Mesendoderm (in vitro differentiated cells): ENCODE measurements around the gene FNDC3B.

Experiments
- DNase-seq: peaks from one replicate; pipeline ENCODE4 v3.0.0; 2013
- H2AK5ac ChIP-seq: 2 replicates; pipeline ENCODE4 v1.6.1; 2013; ENCODE audit warnings: low read length, inconsistent platforms
- H2BK120ac ChIP-seq: 2 replicates; pipeline ENCODE4 v1.6.1; 2013; ENCODE audit warnings: low read depth, mild to moderate bottlenecking, low read length, moderate library complexity, mixed read lengths
- H2BK15ac ChIP-seq: replicated peaks from 2 replicates; pipeline ENCODE4 v1.6.1; 2013; ENCODE audit warnings: low read depth, mild to moderate bottlenecking, moderate library complexity
- H2BK5ac ChIP-seq: 2 replicates; pipeline ENCODE4 v1.6.1; 2013; ENCODE audit warnings: low read length, inconsistent platforms
- H3K18ac ChIP-seq: 2 replicates; pipeline ENCODE4 v1.6.1; 2013; ENCODE audit warnings: mild to moderate bottlenecking, low read length, mixed read lengths
- H3K23ac ChIP-seq: one replicate; pipeline ENCODE4 v1.6.1; 2013; ENCODE audit warnings: low read length
- H3K27ac ChIP-seq: 2 replicates; pipeline ENCODE4 v1.5.1; 2013; ENCODE audit warnings: low read depth, mild to moderate bottlenecking, inconsistent platforms, low read length, moderate library complexity
- H3K27me3 ChIP-seq: 2 replicates; pipeline ENCODE4 v1.6.1; 2013; ENCODE audit warnings: low read length, control low read depth, mild to moderate bottlenecking, inconsistent platforms; ENCODE audit not compliant: insufficient read depth, poor library complexity
- H3K36me3 ChIP-seq: 2 replicates; pipeline ENCODE4 v1.6.1; 2013; ENCODE audit warnings: low read length, inconsistent platforms; ENCODE audit not compliant: control insufficient read depth, insufficient read depth
- H3K4ac ChIP-seq: one replicate; pipeline ENCODE4 v1.6.1; 2013; ENCODE audit warnings: low read depth, mild to moderate bottlenecking, low read length, moderate library complexity
- H3K4me1 ChIP-seq: 2 replicates; pipeline ENCODE4 v1.6.1; 2013; ENCODE audit warnings: low read depth, low read length, inconsistent platforms; ENCODE audit not compliant: control insufficient read depth
- H3K4me2 ChIP-seq: 2 replicates; pipeline ENCODE4 v1.6.1; 2013; ENCODE audit warnings: low read length
- H3K4me3 ChIP-seq: 2 replicates; pipeline ENCODE4 v1.5.1; 2013; ENCODE audit warnings: mild to moderate bottlenecking, low read length
- H3K56ac ChIP-seq: one replicate; pipeline ENCODE4 v1.6.1; 2013; ENCODE audit warnings: low read length
- H3K79me1 ChIP-seq: 2 replicates; pipeline ENCODE4 v1.6.1; 2013; ENCODE audit warnings: low read length, inconsistent platforms
- H3K79me2 ChIP-seq: 2 replicates; pipeline ENCODE4 v1.6.1; 2013; ENCODE audit warnings: mild to moderate bottlenecking, low read length; ENCODE audit not compliant: control insufficient read depth, insufficient read depth
- H3K9ac ChIP-seq: 2 replicates; pipeline ENCODE4 v1.6.1; 2013; ENCODE audit warnings: low read length, inconsistent platforms
- H4K5ac ChIP-seq: one replicate; pipeline ENCODE4 v1.6.1; 2013; ENCODE audit warnings: low read length
- H4K8ac ChIP-seq: one replicate; pipeline ENCODE4 v1.6.1; 2013; ENCODE audit warnings: low read depth, mild to moderate bottlenecking, control low read depth, low read length, moderate library complexity
- WGBS: extraction: QIAGEN DNeasy Blood & Tissue Kit; methylation state at CpG from one replicate; pipeline ENCODE4 v1.1.7; 2013; ENCODE audit warnings: low lambda C conversion rate, missing lambda C conversion rate; ENCODE audit not compliant: insufficient coverage; ENCODE audit errors: extremely low coverage; 5-methylcytosine and 5-hydroxymethylcytosine counted together

FNDC3B gene

DNA sequence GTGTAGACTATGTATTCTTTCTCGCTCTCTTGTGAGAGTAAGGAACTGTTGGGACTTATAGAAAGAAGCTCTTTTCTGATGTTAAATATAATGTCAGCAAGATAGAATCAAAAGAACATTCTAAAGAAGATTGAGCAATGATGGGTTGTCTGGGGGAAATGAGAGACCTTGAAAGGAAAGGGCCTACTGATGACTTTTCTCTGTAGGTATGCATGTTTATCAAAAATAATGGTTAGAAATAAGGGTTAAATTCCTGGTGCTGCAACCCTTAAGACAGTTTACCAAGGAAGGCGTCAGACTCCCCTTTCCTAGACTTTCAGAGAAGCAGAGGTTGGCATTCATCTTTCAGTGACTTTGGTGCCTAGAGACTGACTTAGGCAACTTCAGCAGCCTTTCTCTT, 339.1 kb downstream of the FNDC3B start:
- Histone ChIP-seq H4K5ac (no peak overlapping the region), H3K4me1 (no peaks in the 10 kb centered on the region), H3K23ac (no peak overlapping the region), H3K4me3 (no peak overlapping the region), H3K27ac (no peak overlapping the region), H3K79me2 (no peaks in the 10 kb centered on the region), H3K9ac (no peak overlapping the region), H3K4me2 (no peak overlapping the region), H3K56ac (no peak overlapping the region), H3K18ac (no peak overlapping the region), H3K4ac (no peak overlapping the region), H2BK120ac (no peak overlapping the region), H2BK15ac (no peak overlapping the region), H2BK5ac (no peak overlapping the region), H4K8ac (no peak overlapping the region), H3K36me3 (peaks cover 9% of the 10 kb centered on the region), H3K27me3 (no peaks in the 10 kb centered on the region), H3K79me1 (no peaks in the 10 kb centered on the region), H2AK5ac (no peak overlapping the region)
- no CpG with 5 or more reads among the region's 2 CpGs for WGBS
- DNase-seq, result no peak

DNA sequence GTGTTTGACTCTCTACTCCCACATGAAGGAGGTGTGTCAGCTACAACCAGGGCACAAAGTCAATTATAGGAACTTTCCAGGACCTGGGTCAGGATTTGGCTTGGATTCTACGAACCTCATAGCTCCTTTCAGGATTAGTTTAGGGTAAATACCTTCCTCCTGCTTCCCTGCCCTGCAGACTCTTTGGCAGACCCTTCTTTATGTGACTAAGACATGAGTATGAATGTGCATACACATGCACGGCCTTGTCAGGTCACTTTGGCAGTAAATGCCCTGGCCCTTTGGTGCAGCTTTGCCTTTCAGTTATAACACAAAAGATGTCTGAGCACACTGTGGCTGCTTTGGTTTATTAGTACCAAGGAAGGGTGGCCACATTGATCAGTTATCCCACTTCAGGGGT, 340.0 kb downstream of the FNDC3B start:
- Histone ChIP-seq H3K4me1 (no peaks in the 10 kb centered on the region), H4K8ac (no peak overlapping the region), H2BK5ac (no peak overlapping the region), H2AK5ac (no peak overlapping the region), H4K5ac (no peak overlapping the region), H3K4me2 (no peak overlapping the region), H3K56ac (no peak overlapping the region), H3K23ac (no peak overlapping the region), H3K36me3 (peaks cover 9% of the 10 kb centered on the region), H3K27me3 (no peaks in the 10 kb centered on the region), H3K79me1 (no peaks in the 10 kb centered on the region), H3K4ac (no peak overlapping the region), H2BK15ac (no peak overlapping the region), H3K27ac (no peak overlapping the region), H3K4me3 (no peak overlapping the region), H2BK120ac (no peak overlapping the region), H3K79me2 (no peaks in the 10 kb centered on the region), H3K18ac (no peak overlapping the region), H3K9ac (no peak overlapping the region)
- no peak for DNase-seq
- WGBS, result no CpG with 5 or more reads among the region's 2 CpGs

DNA sequence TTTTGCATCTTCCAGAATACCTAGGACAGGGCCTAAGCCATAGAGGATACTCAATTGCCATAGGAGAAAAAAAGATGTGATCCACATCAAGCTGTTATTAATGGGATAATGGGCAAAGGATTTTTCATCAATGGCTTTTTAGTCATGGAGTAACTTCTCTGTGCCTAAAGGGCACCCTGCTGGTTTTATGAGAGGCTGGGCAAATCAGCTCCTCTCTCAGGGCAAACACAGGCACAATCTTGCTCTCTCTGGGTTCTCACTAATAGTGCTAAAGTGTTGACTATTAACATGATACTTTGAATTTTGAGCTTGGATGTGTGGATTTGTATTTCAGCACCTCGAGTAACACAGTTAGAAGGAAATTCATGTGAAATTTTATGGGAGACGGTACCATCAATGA, 341.3 kb downstream of the FNDC3B start:
- Histone ChIP-seq H2BK5ac (no peak overlapping the region), H3K79me1 (no peaks in the 10 kb centered on the region), H3K56ac (no peak overlapping the region), H2AK5ac (no peak overlapping the region), H3K79me2 (no peaks in the 10 kb centered on the region), H3K27me3 (no peaks in the 10 kb centered on the region), H3K4me3 (no peak overlapping the region), H3K9ac (no peak overlapping the region), H3K36me3 (peaks cover 9% of the 10 kb centered on the region), H3K27ac (no peak overlapping the region), H3K23ac (no peak overlapping the region), H3K4me1 (no peaks in the 10 kb centered on the region), H4K5ac (no peak overlapping the region), H3K4ac (no peak overlapping the region), H4K8ac (no peak overlapping the region), H2BK15ac (no peak overlapping the region), H3K4me2 (no peak overlapping the region), H2BK120ac (no peak overlapping the region), H3K18ac (no peak overlapping the region)
- no CpG with 5 or more reads among the region's 2 CpGs for WGBS
- no peak for DNase-seq

DNA sequence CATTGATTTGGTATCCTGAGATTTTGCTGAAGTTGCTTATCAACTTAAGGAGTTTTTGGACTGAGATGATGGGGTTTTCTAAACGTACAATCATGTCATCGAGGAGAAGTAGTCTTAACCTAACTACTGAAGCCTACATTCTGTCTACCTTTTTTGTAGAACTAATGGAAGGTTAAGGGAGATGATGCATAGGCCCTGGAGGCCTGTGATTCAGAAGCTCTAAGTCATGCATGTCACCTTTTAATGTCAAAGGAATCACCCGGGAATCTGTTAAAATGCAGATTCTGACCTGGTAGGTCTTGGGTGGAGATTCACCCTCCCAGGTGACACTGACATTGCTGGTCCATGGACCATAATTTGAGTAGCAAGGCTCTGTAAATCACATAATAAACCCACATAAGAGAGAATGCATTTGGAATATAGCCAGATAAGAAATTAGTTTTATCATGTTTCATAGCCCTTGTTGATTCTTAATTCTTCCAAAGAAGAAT, 344.0 kb downstream of the FNDC3B start:
- no peaks in the 10 kb centered on the region for H3K79me2 ChIP-seq
- H3K56ac ChIP-seq, result no peak overlapping the region
- no peak overlapping the region for H3K4me3 ChIP-seq
- WGBS, result no CpG with 5 or more reads among the region's 3 CpGs
- no peak overlapping the region for H3K4me2 ChIP-seq
- no peaks in the 10 kb centered on the region for H3K4me1 ChIP-seq
- DNase-seq, result no peak
- no peak overlapping the region for H3K4ac ChIP-seq
- no peaks in the 10 kb centered on the region for H3K27me3 ChIP-seq
- H3K18ac ChIP-seq, result no peak overlapping the region
- H4K8ac ChIP-seq, result no peak overlapping the region
- H2AK5ac ChIP-seq, result no peak overlapping the region
- H3K23ac ChIP-seq, result no peak overlapping the region
- H2BK5ac ChIP-seq, result no peak overlapping the region
- no peak overlapping the region for H3K27ac ChIP-seq
- peaks cover 5% of the 10 kb centered on the region for H3K36me3 ChIP-seq
- no peak overlapping the region for H2BK120ac ChIP-seq
- no peak overlapping the region for H4K5ac ChIP-seq
- no peaks in the 10 kb centered on the region for H3K79me1 ChIP-seq
- no peak overlapping the region for H2BK15ac ChIP-seq
- H3K9ac ChIP-seq, result no peak overlapping the region

GRCh38 chr3:172384836-172385235, 345.5 kb downstream of the FNDC3B start:
- Histone ChIP-seq H2BK120ac (no peak overlapping the region), H3K79me1 (no peaks in the 10 kb centered on the region), H3K18ac (no peak overlapping the region), H3K56ac (no peak overlapping the region), H3K79me2 (no peaks in the 10 kb centered on the region), H2AK5ac (no peak overlapping the region), H3K4ac (no peak overlapping the region), H2BK5ac (no peak overlapping the region), H3K4me1 (no peaks in the 10 kb centered on the region), H2BK15ac (no peak overlapping the region), H3K27me3 (no peaks in the 10 kb centered on the region), H3K9ac (no peak overlapping the region), H4K8ac (no peak overlapping the region), H3K36me3 (peaks cover 2% of the 10 kb centered on the region), H4K5ac (no peak overlapping the region), H3K23ac (no peak overlapping the region), H3K4me3 (no peak overlapping the region), H3K27ac (no peak overlapping the region), H3K4me2 (no peak overlapping the region)
- no peak for DNase-seq
- no CpG with 5 or more reads among the region's 3 CpGs for WGBS

GRCh38 chr3:172387728-172388127, 348.4 kb downstream of the FNDC3B start:
- Histone ChIP-seq H2BK5ac (no peak overlapping the region), H3K27ac (no peak overlapping the region), H3K4me3 (no peak overlapping the region), H3K36me3 (no peaks in the 10 kb centered on the region), H3K4me1 (no peaks in the 10 kb centered on the region), H4K8ac (no peak overlapping the region), H2AK5ac (no peak overlapping the region), H3K18ac (no peak overlapping the region), H4K5ac (no peak overlapping the region), H3K4me2 (no peak overlapping the region), H3K79me2 (no peaks in the 10 kb centered on the region), H3K56ac (no peak overlapping the region), H3K79me1 (no peaks in the 10 kb centered on the region), H3K23ac (no peak overlapping the region), H3K4ac (no peak overlapping the region), H2BK120ac (no peak overlapping the region), H3K27me3 (no peaks in the 10 kb centered on the region), H2BK15ac (no peak overlapping the region), H3K9ac (no peak overlapping the region)
- DNase-seq, result no peak
- no CpG with 5 or more reads among the region's 4 CpGs for WGBS
